ENCODE data around the gene MRPS22.

MRPS22 gene

DNA sequence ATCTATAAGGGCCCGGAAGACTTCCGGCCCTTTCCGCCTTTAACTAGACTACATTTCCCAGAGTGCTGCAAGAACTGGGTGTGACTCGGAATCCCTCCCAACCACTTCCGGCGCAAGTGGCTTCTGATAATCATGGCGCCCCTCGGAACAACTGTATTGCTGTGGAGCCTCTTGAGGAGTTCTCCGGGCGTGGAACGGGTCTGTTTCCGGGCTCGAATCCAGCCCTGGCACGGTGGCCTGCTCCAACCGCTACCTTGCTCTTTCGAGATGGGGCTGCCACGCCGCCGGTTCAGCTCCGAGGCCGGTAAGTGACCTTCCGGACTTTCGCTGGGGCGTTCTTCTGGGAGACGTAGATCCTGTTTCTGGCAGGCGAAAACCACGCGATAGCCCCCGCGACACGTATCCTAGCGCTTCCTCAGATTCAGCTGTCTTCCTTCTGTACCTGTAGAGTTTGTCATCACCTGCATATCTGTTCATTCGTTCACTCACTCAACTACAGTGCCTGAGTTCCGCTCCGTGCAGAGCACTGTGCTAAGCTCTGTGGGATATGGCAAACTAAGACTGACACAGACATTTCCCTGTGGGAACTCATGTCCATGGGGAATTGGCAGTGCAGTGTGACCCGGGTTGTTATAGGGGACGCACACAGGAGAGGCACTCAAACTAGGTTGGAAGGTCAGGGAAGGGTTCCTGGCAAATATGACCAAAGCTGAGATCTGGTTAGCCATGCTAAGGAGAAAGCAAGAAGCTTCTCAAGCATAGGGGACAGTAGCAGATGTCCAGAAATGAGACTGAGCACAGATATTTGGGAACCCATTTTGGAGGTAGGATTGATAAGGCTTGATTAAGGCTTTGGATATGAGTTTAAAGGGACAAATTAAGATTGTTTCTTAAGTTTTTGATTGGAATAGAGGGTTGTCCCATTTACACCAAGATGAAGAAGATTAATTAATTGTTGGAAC is at the start of gene MRPS22:
Gene MRPS22, plus strand, starts transcription at position 126 of the 962 bp plus-strand sequence. Its CDS starts 7 bp downstream, at position 133.
- no peak for FAIRE-seq

DNA sequence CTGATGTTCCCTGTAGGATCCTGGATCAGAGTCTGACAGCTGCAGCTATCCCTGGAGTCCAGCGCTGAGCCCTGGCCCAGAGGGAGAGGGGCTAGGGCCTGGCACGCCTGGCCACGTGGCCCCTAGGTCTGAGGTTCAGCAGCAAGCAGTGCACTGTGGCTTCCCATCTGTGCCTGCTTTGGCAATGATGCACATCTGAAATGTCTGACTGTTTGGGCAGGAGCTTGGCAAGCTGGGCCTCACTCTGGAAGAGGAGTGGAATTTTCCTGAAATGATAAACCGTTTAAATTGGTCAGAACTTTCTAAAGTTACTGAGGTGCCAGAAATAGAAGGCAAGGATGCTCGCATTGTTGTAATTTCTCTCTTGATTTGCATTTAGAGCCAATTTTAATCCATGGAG is 48.8 kb upstream of the MRPS22 start:
- DNase-seq (ENCODE audit: low spot score) = no peak
- no peak for FAIRE-seq

More for the DNA sequence above, at the start of gene MRPS22:
- DNase-seq (ENCODE audit: low spot score) = peak; percentile 85

- FAIRE-seq = no peak
- DNase-seq (ENCODE audit: low spot score) = no peak
Observed at GRCh38 chr3:139296141-139296718, 47.6 kb upstream of the MRPS22 start.

- DNase-seq (ENCODE audit: low spot score) = no peak
- no peak for FAIRE-seq
Observed at GRCh38 chr3:139297588-139298311, 46.1 kb upstream of the MRPS22 start.

DNA sequence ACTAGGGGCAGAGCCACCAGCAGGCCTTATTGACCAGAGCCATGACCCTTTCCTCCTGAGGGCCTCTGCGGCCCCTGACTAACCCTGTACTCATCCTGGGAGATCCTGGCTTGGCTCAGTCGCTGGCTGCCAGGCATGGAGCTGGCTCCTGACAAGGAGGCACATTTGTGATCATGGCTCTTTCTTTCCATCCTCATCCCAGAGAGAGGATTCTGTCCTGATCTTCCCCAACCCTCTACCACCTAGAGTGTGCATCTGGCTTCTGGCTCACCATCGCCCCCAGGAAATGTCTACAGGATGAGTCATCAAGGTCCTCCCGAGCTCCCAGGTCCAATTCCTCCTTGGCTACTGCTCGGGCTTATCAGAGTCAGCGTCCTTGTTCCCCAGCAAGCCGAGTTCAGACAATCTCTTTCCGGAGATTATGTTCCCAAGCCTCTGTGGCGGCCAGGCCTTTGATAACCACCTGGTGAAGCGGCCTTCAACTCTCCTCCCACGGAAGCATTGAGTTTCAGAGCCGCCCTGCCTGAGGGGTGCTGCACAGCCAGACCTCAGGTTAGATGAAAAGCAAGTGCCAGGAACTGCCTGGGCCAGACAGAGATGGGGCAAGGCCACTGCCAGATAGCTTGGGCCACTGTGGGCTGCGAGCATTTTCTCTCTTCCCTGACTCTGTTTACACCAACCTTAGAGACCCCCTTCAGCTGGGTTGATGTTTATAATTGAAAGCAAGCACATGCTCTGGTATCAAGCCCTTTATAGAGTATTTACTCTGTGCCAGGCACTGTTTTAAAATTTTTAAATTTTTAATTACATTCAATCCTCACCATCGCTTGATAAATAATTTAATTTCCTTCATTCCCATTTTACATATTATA is 44.3 kb upstream of the MRPS22 start:
- FAIRE-seq (no peak), DNase-seq (ENCODE audit: low spot score) (peak; percentile 72)

- FAIRE-seq (no peak), DNase-seq (ENCODE audit: low spot score) (no peak)
Observed at GRCh38 chr3:139300416-139300815, 43.4 kb upstream of the MRPS22 start.

GRCh38 chr3:139301183-139301582 is 42.6 kb upstream of the MRPS22 start:
- DNase-seq (ENCODE audit: low spot score) = no peak

DNA sequence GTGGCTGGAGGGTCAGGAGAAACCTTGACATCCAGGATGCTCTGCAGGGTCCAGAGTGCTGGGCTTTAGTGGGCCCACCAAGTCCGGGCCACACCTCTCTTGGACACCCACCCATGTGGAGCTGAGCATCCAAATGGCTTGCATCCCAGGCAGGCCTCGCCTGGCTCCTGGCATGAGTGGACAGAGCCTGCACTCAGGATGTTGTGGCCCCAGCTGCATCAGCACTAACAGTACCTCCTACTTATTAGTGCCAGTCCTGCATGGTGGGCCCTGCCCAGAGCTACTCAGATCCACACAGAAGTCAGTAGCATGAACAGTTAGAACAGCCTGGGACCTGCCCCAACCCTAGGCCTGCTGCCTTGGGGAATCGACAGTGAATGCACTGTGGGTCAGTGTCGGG is 42.2 kb upstream of the MRPS22 start:
- FAIRE-seq (peak; percentile 9), DNase-seq (ENCODE audit: low spot score) (no peak)

More at GRCh38 chr3:139301183-139301582, 42.6 kb upstream of the MRPS22 start:
- peak; percentile 75 for FAIRE-seq

- FAIRE-seq (no peak), DNase-seq (ENCODE audit: low spot score) (peak; percentile 89)
Observed at GRCh38 chr3:139302084-139302800, 41.6 kb upstream of the MRPS22 start.

DNA sequence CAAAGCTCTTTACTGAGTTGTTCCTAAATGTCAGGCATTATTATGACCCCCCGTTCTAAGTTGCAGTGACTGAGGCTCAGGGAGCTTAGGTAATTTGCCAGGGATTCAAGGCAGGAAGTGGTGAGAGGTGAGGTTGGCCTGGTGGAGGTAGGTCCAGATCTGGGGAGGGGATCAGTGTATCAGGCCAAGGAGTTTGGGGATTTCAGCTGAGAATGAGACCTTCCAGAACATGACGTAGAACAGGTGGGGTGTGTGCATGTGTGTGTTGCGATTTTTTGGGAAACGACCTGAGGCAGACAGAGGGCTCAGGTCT is 41.1 kb upstream of the MRPS22 start:
- DNase-seq (ENCODE audit: low spot score) = peak; percentile 40
- no peak for FAIRE-seq

- FAIRE-seq = no peak
- DNase-seq (ENCODE audit: low spot score) = no peak
Observed at GRCh38 chr3:139303216-139303615, 40.6 kb upstream of the MRPS22 start.

DNA sequence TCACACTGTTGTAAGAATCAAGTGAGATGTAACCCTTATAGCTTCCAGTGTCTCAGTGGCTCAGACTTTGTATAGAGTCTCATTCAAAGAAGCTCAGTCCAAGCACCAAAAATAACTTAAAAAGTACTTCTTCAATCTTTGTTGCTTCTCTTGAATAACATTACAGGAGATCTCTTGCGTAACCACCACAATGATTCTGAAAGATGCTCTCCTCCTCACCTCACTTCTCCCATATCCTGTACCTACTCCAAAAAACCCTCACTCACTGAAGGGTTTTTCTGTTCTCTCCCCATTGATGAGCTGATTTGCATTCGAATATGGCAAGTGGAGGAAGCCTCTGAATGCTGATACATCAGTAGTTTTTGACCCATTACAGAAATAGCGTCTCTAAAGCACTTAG is 39.4 kb upstream of the MRPS22 start:
- FAIRE-seq = no peak
- DNase-seq (ENCODE audit: low spot score) = no peak

DNA sequence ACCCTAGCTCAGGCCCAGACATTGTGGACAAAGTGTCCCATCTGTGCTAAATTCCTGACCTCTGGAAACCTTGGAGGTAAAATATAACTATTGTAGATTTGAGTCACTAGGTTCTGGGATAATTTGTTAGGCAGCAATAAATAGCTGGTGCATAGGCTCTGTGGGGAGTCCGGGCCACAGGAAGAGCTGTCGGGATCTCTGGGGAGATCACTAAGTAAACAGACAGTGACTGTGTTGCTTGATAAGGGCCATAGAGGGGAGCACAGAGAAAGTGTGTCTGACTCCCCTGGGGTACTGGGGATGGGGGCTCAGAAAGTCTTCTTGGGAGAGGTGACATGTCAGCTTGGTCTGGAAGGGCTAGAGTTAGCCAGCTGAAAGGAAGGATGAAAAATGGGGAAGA is 37.7 kb upstream of the MRPS22 start:
- FAIRE-seq (no peak), DNase-seq (ENCODE audit: low spot score) (no peak)

DNA sequence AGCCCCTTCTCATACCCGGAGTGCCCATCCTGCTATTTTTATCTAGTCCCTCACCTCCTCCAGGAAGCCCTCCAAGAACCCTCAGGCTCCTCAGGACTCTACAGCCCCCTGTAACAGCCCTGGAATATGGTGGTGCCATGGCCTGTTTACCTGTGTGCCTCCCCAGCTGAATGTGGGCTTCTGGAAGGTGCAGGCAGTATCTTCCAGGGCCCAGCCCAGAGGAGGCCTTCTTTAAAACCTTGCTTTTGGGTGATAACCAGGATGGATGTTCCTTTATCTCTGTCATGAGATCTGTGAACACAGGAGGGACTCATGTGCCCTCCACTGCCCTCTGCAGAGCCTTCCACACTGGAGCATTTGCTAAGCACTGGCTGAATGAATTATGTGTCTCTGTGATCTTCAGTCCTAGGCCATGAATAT is 36.7 kb upstream of the MRPS22 start:
- no peak for DNase-seq (ENCODE audit: low spot score)
- FAIRE-seq = no peak

DNA sequence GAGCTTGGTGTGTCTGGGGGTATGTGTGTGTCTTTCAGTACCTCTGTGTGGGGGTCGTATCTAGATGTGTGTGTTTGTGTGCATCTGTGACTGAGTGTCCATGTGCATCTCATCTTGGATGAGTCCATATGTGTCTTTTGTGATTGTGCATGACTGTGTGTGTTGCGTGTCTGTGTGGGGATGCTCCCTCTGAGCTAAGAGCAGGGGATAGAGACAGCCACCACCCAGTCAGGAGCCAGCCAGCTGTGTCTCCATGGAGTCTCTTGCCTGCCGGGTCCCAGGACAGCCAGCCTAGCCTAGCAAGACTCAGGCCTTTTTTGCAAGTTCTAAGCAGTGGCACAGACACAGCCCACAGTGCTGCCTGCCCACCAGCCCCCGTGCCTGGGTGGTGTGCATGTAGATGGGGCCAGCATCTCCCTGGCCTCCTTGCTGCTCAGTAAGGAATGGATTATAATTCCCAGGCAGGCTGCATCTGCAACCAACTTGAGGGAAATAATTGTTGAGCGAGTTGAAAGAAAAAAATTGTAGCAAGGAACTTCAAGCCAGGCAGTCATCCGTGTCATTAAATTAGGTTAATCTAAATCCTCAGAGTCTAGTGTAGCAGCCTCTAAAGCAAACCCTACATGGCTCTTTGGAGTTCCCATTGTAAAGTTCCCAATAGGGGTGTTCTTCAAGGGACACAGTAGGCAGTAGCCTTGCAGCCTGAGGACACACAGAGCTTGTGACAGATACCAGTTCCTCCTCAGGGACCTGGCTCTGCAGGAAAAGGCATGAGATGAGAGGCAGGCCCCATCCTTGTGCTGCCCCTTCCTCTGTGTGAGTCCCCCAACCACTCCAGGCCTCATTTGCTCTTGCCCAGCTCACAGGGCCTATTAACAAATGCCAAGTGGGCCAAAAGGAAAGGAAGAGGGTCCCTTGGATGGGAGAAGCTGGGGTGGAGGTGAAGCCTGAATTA is 35.9 kb upstream of the MRPS22 start:
- DNase-seq (ENCODE audit: low spot score) = no peak
- no peak for FAIRE-seq

DNA sequence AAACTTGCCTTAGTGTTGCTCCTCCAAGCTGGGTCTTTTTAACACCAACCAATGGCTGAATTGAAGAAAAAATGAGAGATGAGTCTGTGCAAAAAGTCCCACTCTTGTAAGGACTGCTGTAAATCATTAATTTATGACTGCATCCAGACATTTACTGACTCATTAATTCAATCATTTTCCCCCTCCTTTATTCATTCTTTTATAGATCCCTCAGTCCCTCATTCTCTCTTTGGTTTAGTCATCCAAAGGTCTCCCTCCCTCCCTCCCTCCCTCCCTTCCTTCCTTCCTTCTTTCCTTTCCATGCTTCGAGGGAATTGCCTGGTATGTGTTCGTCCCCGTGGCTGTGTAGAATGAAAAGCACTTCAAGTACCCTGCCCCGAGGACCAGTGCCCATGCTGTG is 35.3 kb upstream of the MRPS22 start:
- DNase-seq (ENCODE audit: low spot score) = no peak
- no peak for FAIRE-seq

- no peak for FAIRE-seq
- DNase-seq (ENCODE audit: low spot score) = no peak
Observed at GRCh38 chr3:139309061-139309591, 34.7 kb upstream of the MRPS22 start.

DNA sequence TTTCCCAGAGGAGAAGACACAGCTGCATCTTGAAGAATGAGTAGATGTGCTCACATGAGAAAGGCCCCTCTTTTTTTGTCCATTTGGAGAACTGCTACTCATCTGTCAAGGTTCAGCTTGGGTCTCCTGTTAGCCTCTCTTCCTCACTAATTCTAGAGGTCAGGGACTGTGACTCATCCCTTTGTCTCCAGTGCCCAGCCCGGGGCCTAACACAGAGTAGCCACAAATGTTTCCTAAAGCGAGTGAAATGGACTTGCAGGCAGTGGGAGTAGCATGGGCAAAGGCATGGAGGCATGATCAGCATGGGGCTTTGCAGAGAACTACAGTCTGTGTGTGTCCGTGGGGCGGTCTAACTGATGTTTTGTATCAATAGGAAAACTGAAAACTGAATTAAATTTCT is 33.9 kb upstream of the MRPS22 start:
- no peak for FAIRE-seq
- DNase-seq (ENCODE audit: low spot score) = peak; percentile 37

DNA sequence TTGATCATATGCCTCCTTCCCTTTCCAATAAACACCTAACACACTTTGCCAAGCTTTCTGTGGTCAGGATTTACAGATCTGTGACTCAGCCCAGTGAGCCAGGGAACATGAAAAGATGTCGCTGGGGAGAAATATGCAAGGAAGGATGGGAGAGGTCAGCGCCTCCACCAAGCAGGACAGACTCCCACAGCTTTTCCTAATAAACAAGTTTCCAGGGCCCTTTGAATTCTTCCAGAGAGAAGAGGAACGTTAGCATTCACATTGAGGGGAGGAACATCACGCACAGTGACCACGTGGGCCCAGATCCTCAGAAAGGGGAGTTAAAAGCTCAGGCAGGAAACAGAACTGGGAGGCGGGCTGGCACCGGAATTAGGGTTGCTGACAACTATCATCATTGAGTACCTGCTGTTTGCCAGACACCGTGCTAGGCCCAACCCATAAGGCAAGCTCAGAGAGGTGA is 33.3 kb upstream of the MRPS22 start:
- FAIRE-seq = no peak
- DNase-seq (ENCODE audit: low spot score) = peak; percentile 72

All from urothelium cell line (cell line).